Fibroblast of lung (primary cell): ENCODE measurements around the gene ANKS1B.

Source experiments
- CTCF ChIP-seq, 2 donors: IDR thresholded peaks in 1 of 2; conservative IDR thresholded peaks in 1 of 2; 1 replicate in 1 of 2; 2 replicates in 1 of 2; pipeline ENCODE4 v1.5.1; 2011 to 2012; ENCODE audit warnings: low read length in 2 of 2, control low read depth in 1 of 2, inconsistent platforms in 1 of 2, low read depth in 1 of 2, mild to moderate bottlenecking in 1 of 2
- EZH2 ChIP-seq: IDR thresholded peaks from 2 replicates; pipeline ENCODE4 v1.5.1; 2012; ENCODE audit warnings: low read length, control low read depth, mild to moderate bottlenecking; ENCODE audit errors: missing control alignments

GRCh38 chr12:98873776-98874175 lies 1111.0 kb downstream of the ANKS1B start:
- TF ChIP-seq CTCF (conservative IDR thresholded peaks at IDR 0.05 in 1 of 2, IDR thresholded peaks at IDR 0.05 in 1 of 2; ENCODE audit: low read depth in 1 of 2, low read length in 2 of 2) (no peak), EZH2 (no peak)
